H1 (cell line): ENCODE measurements around the gene TTC23. TPM values are rescaled to one million over a fixed set of nuclear protein-coding genes. Genes with fewer than 3 reads are reported as not detected.

Experiments used
- CTCF ChIA-PET: fragments of 300-600 bp; sonication (Branson Sonifier 250); formaldehyde crosslinking; loops from one replicate; lab custom pipeline; 2021; ENCODE audit not compliant: partially characterized antibody; lab: Charles Lee
- POLR2A ChIA-PET: fragments of 300-600 bp; sonication (Branson Sonifier 250); formaldehyde crosslinking; loops from one replicate; lab custom pipeline; 2021; ENCODE audit warnings: inconsistent platforms; ENCODE audit not compliant: partially characterized antibody; lab: Charles Lee
- DNase-seq, 2 experiments: peaks; one replicate each; pipeline versions ENCODE4 v3.0.0 to v3.0.0-alpha.2; 2010 to 2022; ENCODE audit warnings: low spot score in 2 of 2, low read depth in 1 of 2, mixed read lengths in 1 of 2
- FAIRE-seq: peaks from 2 replicates; lab custom pipeline; 2011; peaks lifted over from hg19 to GRCh38; lab: Jason Lieb, UNC
- H2AFZ ChIP-seq: 2 replicates; pipeline ENCODE4 v1.8.1; 2012; ENCODE audit warnings: low read length, inconsistent platforms
- H2AK5ac ChIP-seq: 2 replicates; pipeline ENCODE4 v1.6.1; 2013; ENCODE audit warnings: low read depth, low read length
- H2BK120ac ChIP-seq: replicated peaks from 2 replicates; pipeline ENCODE3; 2013; ENCODE audit warnings: low read depth, low read length, inconsistent platforms
- H2BK12ac ChIP-seq: 2 replicates; pipeline ENCODE4 v1.6.1; 2013; ENCODE audit warnings: low read depth, low read length
- H2BK15ac ChIP-seq: 2 replicates; pipeline ENCODE4 v1.6.1; 2013; ENCODE audit warnings: low read length
- H2BK20ac ChIP-seq: 2 replicates; pipeline ENCODE4 v1.6.1; 2013; ENCODE audit warnings: low read length
- H2BK5ac ChIP-seq: 2 replicates; pipeline ENCODE4 v1.6.1; 2013; ENCODE audit warnings: low read depth, low read length
- H3K14ac ChIP-seq: 2 replicates; pipeline ENCODE4 v1.6.1; 2013; ENCODE audit warnings: inconsistent platforms; ENCODE audit not compliant: insufficient read length
- H3K18ac ChIP-seq: 2 replicates; pipeline ENCODE4 v1.6.1; 2013; ENCODE audit warnings: low read length; ENCODE audit errors: extremely low read depth
- H3K23ac ChIP-seq: 2 replicates; pipeline ENCODE4 v1.6.1; 2013; ENCODE audit warnings: inconsistent platforms; ENCODE audit not compliant: insufficient read length
- H3K23me2 ChIP-seq: 2 replicates; pipeline ENCODE4 v1.6.1; 2013; ENCODE audit warnings: low read depth, low read length
- H3K27ac ChIP-seq: 2 replicates; pipeline ENCODE4 v1.6.1; 2011; ENCODE audit warnings: low read depth, low read length, inconsistent platforms
- H3K27me3 ChIP-seq, 4 experiments: replicated peaks in 1 of 4; 1 replicate in 1 of 4; 2 replicates in 3 of 4; pipeline versions ENCODE4 v1.6.1 to v1.8.1; 2011 to 2013; ENCODE audit warnings: low read length in 3 of 4, mild to moderate bottlenecking in 3 of 4, inconsistent platforms in 2 of 4, mixed read lengths in 2 of 4, moderate library complexity in 1 of 4; ENCODE audit not compliant: control insufficient read depth in 3 of 4, insufficient read depth in 3 of 4; ENCODE audit errors: extremely low read depth in 1 of 4
- H3K36me3 ChIP-seq, 4 experiments: 2 replicates each; pipeline versions ENCODE4 v1.6.1 to v1.8.1; 2011 to 2013; ENCODE audit warnings: mild to moderate bottlenecking in 4 of 4, low read length in 3 of 4, moderate library complexity in 2 of 4, control low read depth in 1 of 4, inconsistent platforms in 1 of 4; ENCODE audit not compliant: insufficient read depth in 4 of 4, control insufficient read depth in 2 of 4
- H3K4ac ChIP-seq: replicated peaks from 2 replicates; pipeline ENCODE3; 2013; ENCODE audit warnings: low read length, low read depth, mixed read lengths, inconsistent platforms; ENCODE audit not compliant: insufficient read length
- H3K4me1 ChIP-seq, 4 experiments: replicated peaks in 1 of 4; 1 replicate in 1 of 4; 2 replicates in 3 of 4; pipeline versions ENCODE4 v1.6.1 to v1.8.1; 2011 to 2013; ENCODE audit warnings: low read length in 3 of 4, inconsistent platforms in 2 of 4, mixed read lengths in 1 of 4; ENCODE audit not compliant: insufficient read depth in 4 of 4, control insufficient read depth in 3 of 4
- H3K4me2 ChIP-seq, 2 experiments: 2 replicates each; pipeline versions ENCODE4 v1.6.1 to v1.8.1; 2011 to 2013; ENCODE audit warnings: low read depth in 2 of 2, low read length in 2 of 2, control low read depth in 1 of 2, inconsistent platforms in 1 of 2, mild to moderate bottlenecking in 1 of 2; ENCODE audit not compliant: insufficient read depth in 1 of 2
- H3K4me3 ChIP-seq, 4 experiments: fragments of 200-600, 300-600 bp in 1 of 4; sonication (generic), shearing (Covaris generic), sonication (Bioruptor Twin) in 1 of 4; 2 replicates each; pipeline versions ENCODE4 v1.5.1 to v1.8.1; 2011 to 2016; ENCODE audit warnings: low read length in 4 of 4, low read depth in 3 of 4, control low read depth in 2 of 4, inconsistent platforms in 2 of 4, mild to moderate bottlenecking in 2 of 4, mixed read lengths in 1 of 4, moderate library complexity in 1 of 4; ENCODE audit not compliant: insufficient read depth in 2 of 4; ENCODE audit errors: extremely low read depth in 1 of 4
- H3K56ac ChIP-seq: replicated peaks from 2 replicates; pipeline ENCODE3; 2013; ENCODE audit warnings: low read depth, mild to moderate bottlenecking, mixed read lengths, low read length, inconsistent platforms; ENCODE audit not compliant: insufficient read length
- H3K79me1 ChIP-seq: 2 replicates; pipeline ENCODE4 v1.6.1; 2013; ENCODE audit warnings: low read depth, low read length, control low read depth
- H3K79me2 ChIP-seq, 2 experiments: 2 replicates each; pipeline versions ENCODE4 v1.6.1 to v1.8.1; 2012 to 2013; ENCODE audit warnings: low read length in 2 of 2, mild to moderate bottlenecking in 2 of 2, inconsistent platforms in 1 of 2; ENCODE audit not compliant: insufficient read depth in 2 of 2, control insufficient read depth in 1 of 2
- H3K9ac ChIP-seq, 4 experiments: replicated peaks in 1 of 4; 1 replicate in 1 of 4; 2 replicates in 3 of 4; pipeline versions ENCODE4 v1.6.1 to v1.8.1; 2011 to 2013; ENCODE audit warnings: low read depth in 3 of 4, low read length in 3 of 4, control low read depth in 2 of 4, mild to moderate bottlenecking in 2 of 4, moderate library complexity in 2 of 4, inconsistent platforms in 1 of 4; ENCODE audit errors: extremely low read depth in 1 of 4
- H3K9me3 ChIP-seq, 2 experiments: 2 replicates each; pipeline versions ENCODE4 v1.6.1 to v1.8.1; 2012 to 2013; ENCODE audit warnings: mild to moderate bottlenecking in 2 of 2, moderate library complexity in 2 of 2, control low read depth in 1 of 2, inconsistent platforms in 1 of 2, low read depth in 1 of 2, low read length in 1 of 2, mixed read lengths in 1 of 2; ENCODE audit not compliant: insufficient read depth in 2 of 2
- H4K20me1 ChIP-seq, 2 experiments: replicated peaks in 1 of 2; 2 replicates each; pipeline versions ENCODE3 to v1.8.1; 2011 to 2013; ENCODE audit warnings: inconsistent platforms in 2 of 2, low read length in 2 of 2, mild to moderate bottlenecking in 1 of 2; ENCODE audit not compliant: insufficient read depth in 2 of 2, control insufficient read depth in 1 of 2
- H4K5ac ChIP-seq: 2 replicates; pipeline ENCODE4 v1.6.1; 2013; ENCODE audit warnings: low read length, low read depth, mixed read lengths, inconsistent platforms; ENCODE audit not compliant: insufficient read length
- H4K8ac ChIP-seq: 2 replicates; pipeline ENCODE4 v1.8.0; 2013; ENCODE audit warnings: mild to moderate bottlenecking, moderate library complexity, low read length, inconsistent platforms; ENCODE audit not compliant: insufficient read depth; ENCODE audit errors: extremely low read depth
- H4K91ac ChIP-seq: replicated peaks from 2 replicates; pipeline ENCODE3; 2013; ENCODE audit warnings: low read length, mixed read lengths, inconsistent platforms; ENCODE audit not compliant: insufficient read length
- CBX8 ChIP-seq: fragments of 300-800, 300-1000 bp; sonication (generic); IDR thresholded peaks from 2 replicates; pipeline ENCODE4 v1.7.1; 2016; ENCODE audit warnings: low read depth, low read length, borderline replicate concordance
- POLR2A ChIP-seq, 2 experiments: IDR thresholded peaks; 1 replicate in 1 of 2; 2 replicates in 1 of 2; pipeline ENCODE4 v1.6.1; 2011; ENCODE audit warnings: low read depth in 2 of 2, low read length in 2 of 2, mild to moderate bottlenecking in 2 of 2; ENCODE audit errors: control extremely low read depth in 1 of 2
- SIRT6 ChIP-seq: IDR thresholded peaks from one replicate; pipeline ENCODE4 v1.7.1; 2012; ENCODE audit warnings: low read length, inconsistent platforms
- SUZ12 ChIP-seq: fragments of 200-600 bp; sonication (generic); IDR thresholded peaks from 2 replicates; pipeline ENCODE4 v1.6.1; 2012; ENCODE audit warnings: mild to moderate bottlenecking, inconsistent platforms, low read length, moderate library complexity, mixed read lengths
- TAF1 ChIP-seq: IDR thresholded peaks from 2 replicates; pipeline ENCODE4 v1.6.1; 2011; ENCODE audit warnings: mild to moderate bottlenecking, low read depth, low read length
- WGBS, 2 experiments: shearing (Covaris generic) in 1 of 2; methylation state at CpG; one replicate each; pipeline versions ENCODE4 v1.1.6 to v1.1.7; 2013 to 2015; ENCODE audit warnings: low lambda C conversion rate in 2 of 2, mixed read lengths in 2 of 2, inconsistent platforms in 1 of 2, low coverage in 1 of 2, missing lambda C conversion rate in 1 of 2; ENCODE audit not compliant: insufficient replicate concordance in 2 of 2, insufficient coverage in 1 of 2, insufficient read length in 1 of 2; ENCODE audit errors: extremely low coverage in 1 of 2, missing lambda C conversion rate in 1 of 2; 5-methylcytosine and 5-hydroxymethylcytosine counted together
- polyA plus RNA-seq, 7 experiments: library from polyadenylated mRNA; depleted of rRNA in 3 of 7; stranded (reverse) in 5 of 7; unstranded in 2 of 7; fragments of >200 nt in 5 of 7; fragments of 200-250 nt in 2 of 7; gene quantifications; 1 replicate in 5 of 7; 2 replicates in 1 of 7; 4 replicates in 1 of 7; pipeline versions ENCODE4 v1.2.1 to v1.2.3, GENCODE V29; 2011 to 2013; ENCODE audit warnings: missing spikeins in 2 of 7, mixed read lengths in 2 of 7
- total RNA-seq: library from RNA; stranded (reverse); fragmentation: NEBNext Ultra II Directional; extraction: Animal tissue kit (Norgen Biotek cat#: 25700); gene quantifications from 2 replicates; pipeline ENCODE4 v1.2.1, GENCODE V29; 2021

TTC23 gene
- total and polyA plus RNA-seq, 2 of the 8 experiments (the other 6 are each of a cell fraction or from before 2014, with no cell fraction given), result 4.8 to 23.0 TPM

- Histone ChIP-seq H2BK5ac (no peak overlapping the region), H3K9me3 (no peaks in the 10 kb centered on the region), H3K27me3 (no peaks in the 10 kb centered on the region), H4K91ac (no peak overlapping the region), H4K20me1 (no peaks in the 10 kb centered on the region), H3K79me2 (peaks cover 0 to 2% of the 10 kb centered on the region in 2 experiments; a peak in 1 of 4 replicates), H2AK5ac (no peak overlapping the region), H2BK15ac (no peak overlapping the region), H3K4ac (no peak overlapping the region), H2BK20ac (no peak overlapping the region), H3K14ac (no peak overlapping the region), H2BK120ac (no peak overlapping the region), H3K18ac (no peak overlapping the region), H3K36me3 (peaks cover 0 to 3% (median 0%) of the 10 kb centered on the region in 4 experiments; a peak in 3 of 8 replicates), H2BK12ac (no peak overlapping the region), H2AFZ (no peak overlapping the region), H3K27ac (no peak overlapping the region), H3K23me2 (no peaks in the 10 kb centered on the region), H3K4me3 (no peak overlapping the region), H4K8ac (no peak overlapping the region), H3K56ac (no peak overlapping the region), H3K79me1 (no peaks in the 10 kb centered on the region), H3K23ac (no peak overlapping the region), H3K9ac (no peak overlapping the region), H3K4me1 (no peaks in the 10 kb centered on the region)
- no peak for DNase-seq
- ChIA-PET CTCF (interaction anchor here (0.6 to 1.7 kb wide), 2 partner anchors 28 to 317 kb away, joined by 5 to 6 read pairs; no protein-coding TSS in a partner anchor), POLR2A (no interaction called here)
- no peak for FAIRE-seq
- TF ChIP-seq TAF1 (no peak), CBX8 (no peak), SIRT6 (no peak), SUZ12 (no peak), POLR2A (IDR thresholded peaks at IDR 0.05; ENCODE audit: control extremely low read depth in 1 of 2, low read depth in 2 of 2, low read length in 2 of 2) (no peak)
- TF ChIP-seq, all 59 proteins: peak for 0
- WGBS, 2 experiments, result 96% methylated on average over 9 of the region's 9 CpGs; no CpG with 5 or more reads in 1 of the 2 experiments
- no peak overlapping the region for H3K4me2 ChIP-seq
- no peak overlapping the region for H4K5ac ChIP-seq
Measured at GRCh38 chr15:99241752-99242151, 7.6 kb downstream of the TTC23 start.
